IMR-90 (cell line): ENCODE data around the gene TTC16. TPM values are rescaled to one million over a fixed set of nuclear protein-coding genes. Genes with fewer than 3 reads are reported as not detected.

ENCODE experiments used
- ATAC-seq: fragments of 200-7000 bp; cut with Tn5 transposase; 2 replicates; pipeline ENCODE4 v1.9.1; 2020; ENCODE audit warnings: low read depth, mild to moderate bottlenecking, moderate library complexity
- BruUV-seq: library from RNA; stranded (reverse); fragments of 400-500 nt; replicated peaks from 2 replicates; lab custom pipeline; 2021; lab: Mats Ljungman, UMichigan
- CTCF ChIA-PET: fragments of 300-600 bp; formaldehyde crosslinking; extraction: SDS; loops from one replicate; lab custom pipeline; 2021; ENCODE audit warnings: antibody characterized with exemption; lab: Yijun Ruan, JAX
- POLR2A ChIA-PET: fragments of 300-600 bp; sonication (Branson Sonifier 250); formaldehyde crosslinking; loops from one replicate; lab custom pipeline; 2022; ENCODE audit warnings: antibody characterized with exemption; ENCODE audit not compliant: unreplicated experiment; lab: Charles Lee
- DNase-seq: peaks from one replicate; pipeline ENCODE4 v3.0.0; 2013
- H2AFZ ChIP-seq: replicated peaks from 2 replicates; pipeline ENCODE3; 2013; ENCODE audit warnings: low read length, mild to moderate bottlenecking; ENCODE audit not compliant: poor library complexity
- H2AK5ac ChIP-seq: 2 replicates; pipeline ENCODE4 v1.6.1; 2013; ENCODE audit warnings: low read depth, low read length, inconsistent platforms
- H2AK9ac ChIP-seq: replicated peaks from 2 replicates; pipeline ENCODE3; 2013; ENCODE audit warnings: mild to moderate bottlenecking, low read depth, low read length, moderate library complexity; ENCODE audit not compliant: poor library complexity
- H2BK120ac ChIP-seq: 2 replicates; pipeline ENCODE4 v1.6.1; 2013; ENCODE audit warnings: low read depth, low read length, inconsistent platforms
- H2BK15ac ChIP-seq: 3 replicates; pipeline ENCODE4 v1.6.1; 2013; ENCODE audit warnings: low read depth, low read length, inconsistent platforms
- H2BK20ac ChIP-seq: 2 replicates; pipeline ENCODE4 v1.6.1; 2013; ENCODE audit warnings: low read depth, mild to moderate bottlenecking, inconsistent platforms, low read length, moderate library complexity
- H2BK5ac ChIP-seq: 2 replicates; pipeline ENCODE4 v1.6.1; 2013; ENCODE audit warnings: mild to moderate bottlenecking, low read depth, low read length, inconsistent platforms; ENCODE audit not compliant: poor library complexity, severe bottlenecking
- H3K14ac ChIP-seq: replicated peaks from 2 replicates; pipeline ENCODE4 v1.6.1; 2013; ENCODE audit warnings: low read depth, low read length, inconsistent platforms
- H3K18ac ChIP-seq: 2 replicates; pipeline ENCODE4 v1.6.1; 2013; ENCODE audit warnings: low read depth, low read length, control low read depth
- H3K23ac ChIP-seq: 2 replicates; pipeline ENCODE4 v1.6.1; 2013; ENCODE audit warnings: low read depth, low read length, inconsistent platforms
- H3K27ac ChIP-seq: 2 replicates; pipeline ENCODE4 v1.5.1; 2013; ENCODE audit warnings: mild to moderate bottlenecking, control low read depth, low read length; ENCODE audit not compliant: insufficient read depth
- H3K27me3 ChIP-seq: 2 replicates; pipeline ENCODE4 v1.6.1; 2013; ENCODE audit warnings: low read length; ENCODE audit not compliant: control insufficient read depth, insufficient read depth
- H3K36me3 ChIP-seq: 2 replicates; pipeline ENCODE4 v1.6.1; 2013; ENCODE audit warnings: low read length, mixed read lengths; ENCODE audit not compliant: control insufficient read depth, insufficient read depth
- H3K4ac ChIP-seq: 2 replicates; pipeline ENCODE4 v1.6.1; 2013; ENCODE audit warnings: low read depth, low read length, inconsistent platforms
- H3K4me1 ChIP-seq: 2 replicates; pipeline ENCODE4 v1.6.1; 2013; ENCODE audit warnings: low read length, mixed read lengths; ENCODE audit not compliant: control insufficient read depth, insufficient read depth
- H3K4me2 ChIP-seq: 2 replicates; pipeline ENCODE4 v1.6.1; 2013; ENCODE audit warnings: low read depth, mild to moderate bottlenecking, control low read depth, low read length, moderate library complexity
- H3K4me3 ChIP-seq: 2 replicates; pipeline ENCODE4 v1.5.1; 2013; ENCODE audit warnings: low read depth, mild to moderate bottlenecking, control low read depth, low read length, moderate library complexity; ENCODE audit not compliant: insufficient read depth
- H3K56ac ChIP-seq: 2 replicates; pipeline ENCODE4 v1.6.1; 2013; ENCODE audit warnings: low read length, inconsistent platforms; ENCODE audit not compliant: insufficient read depth; ENCODE audit errors: extremely low read depth
- H3K79me1 ChIP-seq, 2 experiments: 2 replicates each; pipeline ENCODE4 v1.6.1; 2013; ENCODE audit warnings: low read length in 2 of 2, inconsistent platforms in 1 of 2, low read depth in 1 of 2
- H3K9ac ChIP-seq: 2 replicates; pipeline ENCODE4 v1.6.1; 2013; ENCODE audit warnings: low read depth, low read length, control low read depth
- H3K9me1 ChIP-seq: 2 replicates; pipeline ENCODE4 v1.6.1; 2013; ENCODE audit warnings: low read length, inconsistent platforms; ENCODE audit not compliant: insufficient read depth
- H3K9me3 ChIP-seq: 2 replicates; pipeline ENCODE4 v1.6.1; 2013; ENCODE audit warnings: low read length; ENCODE audit not compliant: control insufficient read depth, insufficient read depth
- H4K20me1 ChIP-seq: 2 replicates; pipeline ENCODE4 v1.6.1; 2013; ENCODE audit warnings: low read length, inconsistent platforms; ENCODE audit not compliant: insufficient read depth
- H4K5ac ChIP-seq: 2 replicates; pipeline ENCODE4 v1.6.1; 2013; ENCODE audit warnings: mild to moderate bottlenecking, low read depth, low read length, control low read depth
- H4K8ac ChIP-seq, 2 experiments: 2 replicates each; pipeline ENCODE4 v1.6.1; 2013; ENCODE audit warnings: low read depth in 2 of 2, low read length in 2 of 2, control low read depth in 1 of 2, inconsistent platforms in 1 of 2
- H4K91ac ChIP-seq: 2 replicates; pipeline ENCODE4 v1.6.1; 2013; ENCODE audit warnings: low read depth, low read length, inconsistent platforms; ENCODE audit not compliant: insufficient read depth
- BHLHE40 ChIP-seq: fragments of 150-350 bp; IDR thresholded peaks from 2 replicates; pipeline ENCODE4 v1.6.1; 2016; ENCODE audit warnings: mild to moderate bottlenecking, low read depth, low read length
- CEBPB ChIP-seq: IDR thresholded peaks from 2 replicates; pipeline ENCODE4 v1.6.1; 2012; ENCODE audit warnings: low read depth, low read length, improper control_type of control experiment
- CHD1 ChIP-seq: IDR thresholded peaks from 2 replicates; pipeline ENCODE4 v1.6.1; 2012; ENCODE audit warnings: low read depth, low read length, improper control_type of control experiment
- CTCF ChIP-seq: conservative IDR thresholded peaks from 2 replicates; pipeline ENCODE4 v1.5.1; 2012; ENCODE audit warnings: mild to moderate bottlenecking, low read depth, low read length, improper control_type of control experiment
- ELK1 ChIP-seq: fragments of 150-350 bp; IDR thresholded peaks from 2 replicates; pipeline ENCODE4 v1.6.1; 2016; ENCODE audit warnings: low read depth, mild to moderate bottlenecking, low read length, moderate library complexity, borderline replicate concordance
- FOS ChIP-seq: fragments of 150-350 bp; IDR thresholded peaks from 2 replicates; pipeline ENCODE4 v1.6.1; 2016; ENCODE audit warnings: low read depth, low read length
- MAFK ChIP-seq: IDR thresholded peaks from 2 replicates; pipeline ENCODE4 v1.6.1; 2012; ENCODE audit warnings: low read depth, low read length, improper control_type of control experiment
- MAZ ChIP-seq: IDR thresholded peaks from 2 replicates; pipeline ENCODE4 v1.6.1; 2012; ENCODE audit warnings: low read depth, mild to moderate bottlenecking, low read length, improper control_type of control experiment, moderate library complexity, borderline replicate concordance
- MXI1 ChIP-seq: IDR thresholded peaks from 2 replicates; pipeline ENCODE4 v1.6.1; 2012; ENCODE audit warnings: low read depth, mild to moderate bottlenecking, low read length, moderate library complexity, borderline replicate concordance
- NFE2L2 ChIP-seq: fragments of 150-350 bp; IDR thresholded peaks from 2 replicates; pipeline ENCODE4 v1.6.1; 2016; ENCODE audit warnings: low read depth, mild to moderate bottlenecking, low read length
- POLR2A ChIP-seq: IDR thresholded peaks from 2 replicates; pipeline ENCODE4 v1.6.1; 2012; ENCODE audit warnings: mild to moderate bottlenecking, low read depth, low read length
- RAD21 ChIP-seq: IDR thresholded peaks from 2 replicates; pipeline ENCODE4 v1.6.1; 2012; ENCODE audit warnings: low read length, improper control_type of control experiment
- RCOR1 ChIP-seq: IDR thresholded peaks from 2 replicates; pipeline ENCODE4 v1.6.1; 2012; ENCODE audit warnings: mild to moderate bottlenecking, low read length, improper control_type of control experiment; ENCODE audit not compliant: insufficient replicate concordance
- RFX5 ChIP-seq: IDR thresholded peaks from 2 replicates; pipeline ENCODE4 v1.8.0; 2012; ENCODE audit warnings: low read depth, mild to moderate bottlenecking, low read length, moderate library complexity
- SMC3 ChIP-seq: fragments of 150-350 bp; IDR thresholded peaks from 2 replicates; pipeline ENCODE4 v1.6.1; 2016; ENCODE audit warnings: low read depth, mild to moderate bottlenecking, antibody characterized with exemption, low read length, moderate library complexity
- USF2 ChIP-seq: fragments of 150-350 bp; IDR thresholded peaks from 2 replicates; pipeline ENCODE4 v1.6.1; 2017; ENCODE audit warnings: mild to moderate bottlenecking, antibody characterized with exemption, low read length, low read depth
- WGBS, 2 experiments: methylation state at CpG; one replicate each; pipeline versions ENCODE4 v1.1.5 to v1.1.7; 2013; ENCODE audit warnings: missing lambda C conversion rate in 2 of 2; ENCODE audit not compliant: insufficient read length in 1 of 2; ENCODE audit errors: extremely low coverage in 2 of 2; 5-methylcytosine and 5-hydroxymethylcytosine counted together
- dilution Hi-C: fragments of 300-500 bp; cut with HindIII; formaldehyde crosslinking; loops from one replicate; pipeline ENCODE4 v1.14.3; 2018; ENCODE audit warnings: low sequenced_read_pairs; ENCODE audit not compliant: unreplicated experiment
- in situ Hi-C: fragments of 300-500 bp; cut with MboI; formaldehyde crosslinking; loops from 3 replicates; pipeline ENCODE4 v1.14.3; 2019; ENCODE audit warnings: low sequenced_read_pairs, inconsistent platforms, mixed read lengths
- intact Hi-C: fragments of 100-400 bp; cut with micrococcal nuclease; formaldehyde crosslinking; loops from 2 replicates; pipeline ENCODE4 v1.10.0; 2022
- polyA plus RNA-seq, 3 experiments: library from polyadenylated mRNA; depleted of rRNA; stranded (reverse); fragments of >200 nt; gene quantifications; 2 replicates each; pipeline ENCODE4 v1.2.3, GENCODE V29; 2012; ENCODE audit warnings: low replicate concordance in 1 of 3
- total RNA-seq: library from RNA; depleted of rRNA; stranded (reverse); fragments of >200 nt; gene quantifications from 2 replicates; pipeline ENCODE4 v1.2.3, GENCODE V29; 2012

Gene TTC16
- total and polyA plus RNA-seq, 2 of the 4 experiments (the other 2 are of a cell fraction): 0.02 TPM; not detected in 1

- in situ Hi-C loops: no loop called here
Observed at GRCh38 chr9:127772603-127773002, 56.7 kb downstream of the TTC16 start.

More at GRCh38 chr9:127772603-127773002, 56.7 kb downstream of the TTC16 start:
- Histone ChIP-seq H3K56ac (no peak overlapping the region), H3K18ac (no peak overlapping the region), H3K9me1 (no peaks in the 10 kb centered on the region; the same call in 1 of the 2 replicates), H2BK120ac (no peak overlapping the region), H3K36me3 (no peaks in the 10 kb centered on the region), H2BK20ac (no peak overlapping the region), H3K23ac (no peak overlapping the region), H2BK15ac (no peak overlapping the region), H3K4ac (no peak overlapping the region), H4K5ac (no peak overlapping the region), H2BK5ac (no peak overlapping the region), H3K79me1 (no peaks in the 10 kb centered on the region), H4K91ac (no peak overlapping the region), H2AK9ac (no peak overlapping the region), H3K9me3 (no peaks in the 10 kb centered on the region), H4K20me1 (no peaks in the 10 kb centered on the region), H3K9ac (no peak overlapping the region), H2AFZ (no peak overlapping the region), H3K14ac (no peak overlapping the region), H2AK5ac (no peak overlapping the region), H3K4me1 (peaks cover 2% of the 10 kb centered on the region; the same call in 1 of the 2 replicates), H3K4me2 (no peak overlapping the region), H4K8ac (no peak overlapping the region), H3K27me3 (peaks cover 11% of the 10 kb centered on the region), H3K4me3 (no peak overlapping the region), H3K27ac (no peak overlapping the region)
- dilution Hi-C loops: no loop called here
- DNase-seq: no peak
- no TSS peak for BruUV-seq
- WGBS, 2 experiments: 83% methylated on average over 2 of the region's 5 CpGs; no CpG with 5 or more reads in 1 of the 2 experiments
- POLR2A ChIA-PET: no interaction called here
- intact Hi-C loops: no loop called here
- CTCF ChIA-PET: no interaction called here
- TF ChIP-seq SMC3 (no peak), MAFK (no peak), MAZ (no peak), RAD21 (no peak), MXI1 (no peak), RFX5 (no peak), POLR2A (no peak), USF2 (no peak), CEBPB (no peak), CHD1 (no peak), NFE2L2 (no peak), RCOR1 (no peak), ELK1 (no peak), FOS (no peak), BHLHE40 (no peak), CTCF (no peak)
- no peak for ATAC-seq
